WERI-Rb-1 (cell line): Measurements from ENCODE around the gene CFAP97D2.

Source experiments
- DNase-seq: peaks from one replicate; pipeline ENCODE4 v3.0.0-alpha.2; 2020
- H3K27ac ChIP-seq: fragments of 250-450 bp; sonication (Bioruptor Pico); 2 replicates; pipeline ENCODE4 v1.5.1; 2020; ENCODE audit warnings: mild to moderate bottlenecking, moderate library complexity
- H3K27me3 ChIP-seq: fragments of 250-450 bp; sonication (Bioruptor Pico); 2 replicates; pipeline ENCODE4 v1.5.1; 2021; ENCODE audit warnings: mild to moderate bottlenecking, low read depth, moderate library complexity; ENCODE audit not compliant: insufficient read depth, severe bottlenecking
- H3K36me3 ChIP-seq: fragments of 250-450 bp; sonication (Bioruptor Pico); 2 replicates; pipeline ENCODE4 v1.5.1; 2020; ENCODE audit warnings: mild to moderate bottlenecking, moderate library complexity
- H3K4me3 ChIP-seq: 2 replicates; pipeline ENCODE4 v1.5.1; 2011; ENCODE audit warnings: low read depth, mild to moderate bottlenecking, control low read depth, low read length
- H3K9me3 ChIP-seq: fragments of 250-450 bp; sonication (Bioruptor Pico); 2 replicates; pipeline ENCODE4 v1.5.1; 2021; ENCODE audit warnings: mild to moderate bottlenecking, moderate library complexity; ENCODE audit not compliant: severe bottlenecking
- TF ChIP-seq, protein P1 (sequence below): IDR thresholded peaks from 2 replicates; pipeline ENCODE4 v1.5.1; 2011; ENCODE audit warnings: low read depth, mild to moderate bottlenecking, control low read depth, inconsistent platforms, low read length

Gene CFAP97D2

DNA sequence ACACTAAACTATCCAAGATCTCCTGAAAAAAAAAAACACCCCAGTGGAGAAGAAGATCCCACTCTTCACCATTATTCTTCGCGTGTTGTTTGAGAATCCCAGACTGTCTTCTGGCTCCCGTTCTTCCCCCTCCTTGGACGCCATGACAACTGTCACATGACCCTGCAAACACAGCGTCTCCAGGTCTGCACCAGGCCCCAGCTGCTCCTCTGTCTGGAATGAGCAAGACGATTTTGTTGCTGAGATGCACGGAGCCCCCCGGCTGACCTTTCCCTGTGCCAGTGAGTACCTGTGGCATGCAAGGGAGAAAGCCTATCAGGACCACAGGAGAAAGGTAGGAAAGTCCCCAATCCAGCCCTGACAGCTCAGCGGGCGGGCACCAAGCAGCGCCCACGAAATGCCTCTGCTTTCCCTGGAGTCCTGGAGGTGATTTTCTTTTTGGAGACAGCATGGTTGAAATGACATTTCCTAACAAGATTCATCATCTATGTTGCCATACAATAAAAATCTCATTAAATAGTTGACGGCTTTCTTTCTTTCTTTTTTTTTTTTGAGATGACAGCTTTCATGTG, at the start of gene CFAP97D2:
CFAP97D2 (plus strand) TSS at position 171 of the 572 bp plus-strand sequence; CDS start at position 245, 74 bp downstream.
- H3K27ac ChIP-seq: no peak within 1 kb of the TSS
- peaks cover 3% of the 10 kb centered on the region for H3K9me3 ChIP-seq
- no peaks in the 10 kb centered on the region for H3K36me3 ChIP-seq
- DNase-seq: no peak
- TF ChIP-seq, protein P1, sequence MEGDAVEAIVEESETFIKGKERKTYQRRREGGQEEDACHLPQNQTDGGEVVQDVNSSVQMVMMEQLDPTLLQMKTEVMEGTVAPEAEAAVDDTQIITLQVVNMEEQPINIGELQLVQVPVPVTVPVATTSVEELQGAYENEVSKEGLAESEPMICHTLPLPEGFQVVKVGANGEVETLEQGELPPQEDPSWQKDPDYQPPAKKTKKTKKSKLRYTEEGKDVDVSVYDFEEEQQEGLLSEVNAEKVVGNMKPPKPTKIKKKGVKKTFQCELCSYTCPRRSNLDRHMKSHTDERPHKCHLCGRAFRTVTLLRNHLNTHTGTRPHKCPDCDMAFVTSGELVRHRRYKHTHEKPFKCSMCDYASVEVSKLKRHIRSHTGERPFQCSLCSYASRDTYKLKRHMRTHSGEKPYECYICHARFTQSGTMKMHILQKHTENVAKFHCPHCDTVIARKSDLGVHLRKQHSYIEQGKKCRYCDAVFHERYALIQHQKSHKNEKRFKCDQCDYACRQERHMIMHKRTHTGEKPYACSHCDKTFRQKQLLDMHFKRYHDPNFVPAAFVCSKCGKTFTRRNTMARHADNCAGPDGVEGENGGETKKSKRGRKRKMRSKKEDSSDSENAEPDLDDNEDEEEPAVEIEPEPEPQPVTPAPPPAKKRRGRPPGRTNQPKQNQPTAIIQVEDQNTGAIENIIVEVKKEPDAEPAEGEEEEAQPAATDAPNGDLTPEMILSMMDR: no peak
- no peaks in the 10 kb centered on the region for H3K27me3 ChIP-seq
- no peak within 1 kb of the TSS for H3K4me3 ChIP-seq

DNA sequence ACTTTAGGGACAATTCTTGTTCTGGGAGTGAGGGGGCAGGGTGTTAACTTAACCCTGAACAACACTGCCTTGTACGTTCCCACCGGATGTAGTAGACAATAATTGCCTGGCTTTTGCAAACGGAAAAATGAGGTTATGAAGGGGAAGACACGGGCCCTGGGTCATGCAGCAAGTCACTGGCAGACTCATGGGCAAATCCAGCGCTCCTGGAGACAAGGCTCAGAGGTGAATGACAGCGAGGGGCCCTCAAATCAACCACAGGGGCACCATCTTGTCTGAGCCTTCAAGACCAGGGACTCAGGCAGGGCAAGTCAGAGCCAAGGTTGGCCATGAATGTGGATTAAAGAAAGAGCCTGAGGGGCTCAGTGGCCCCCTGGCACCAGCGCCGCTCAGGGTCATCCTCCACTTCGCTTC, 49.4 kb upstream of the CFAP97D2 start:
- no peaks in the 10 kb centered on the region for H3K27me3 ChIP-seq
- no peak for DNase-seq
- H3K9me3 ChIP-seq: no peaks in the 10 kb centered on the region
- H3K36me3 ChIP-seq: no peaks in the 10 kb centered on the region
- TF ChIP-seq, protein P1: no peak
- no peak overlapping the region for H3K4me3 ChIP-seq
- H3K27ac ChIP-seq: no peak overlapping the region

DNA sequence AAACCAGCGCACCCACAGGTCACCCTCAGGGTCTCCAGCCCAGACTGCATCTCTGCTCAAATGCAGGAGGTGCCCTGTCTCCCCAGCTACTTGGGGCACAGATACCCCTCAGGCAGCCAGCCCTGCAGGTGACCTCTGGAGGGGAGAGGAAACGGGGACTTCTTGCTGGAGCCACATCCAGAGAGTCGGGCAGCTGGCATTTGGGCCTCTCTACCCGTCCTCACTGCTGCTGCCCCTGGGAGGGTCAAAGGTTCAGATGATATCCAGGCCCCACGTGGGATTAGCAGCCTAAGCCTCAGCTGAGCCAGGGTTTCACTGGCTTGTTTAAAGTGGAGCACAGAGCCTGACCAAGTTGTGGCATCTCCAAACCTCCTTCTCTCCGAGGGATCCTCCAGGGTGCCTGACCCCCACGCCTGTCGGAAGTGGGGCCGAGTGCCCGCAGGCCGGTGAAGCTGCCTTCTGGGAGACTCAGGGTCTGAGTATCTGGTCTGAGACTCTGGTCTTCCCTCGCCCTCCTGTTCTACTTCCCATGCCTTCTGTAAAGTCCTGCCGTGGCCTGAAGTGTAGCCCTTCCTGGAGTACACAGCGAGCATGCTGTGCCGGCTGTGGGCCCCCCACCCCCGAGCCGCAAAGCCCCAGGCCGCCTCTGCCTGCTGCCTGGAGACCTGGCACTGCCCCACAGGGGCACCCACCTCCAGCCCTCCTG, 48.8 kb upstream of the CFAP97D2 start:
- Histone ChIP-seq H3K4me3 (no peak overlapping the region; the same call in 1 of the 2 replicates), H3K27me3 (no peaks in the 10 kb centered on the region), H3K27ac (no peak overlapping the region), H3K36me3 (no peaks in the 10 kb centered on the region), H3K9me3 (no peaks in the 10 kb centered on the region)
- DNase-seq: peak; percentile 56
- TF ChIP-seq, protein P1: no peak

DNA sequence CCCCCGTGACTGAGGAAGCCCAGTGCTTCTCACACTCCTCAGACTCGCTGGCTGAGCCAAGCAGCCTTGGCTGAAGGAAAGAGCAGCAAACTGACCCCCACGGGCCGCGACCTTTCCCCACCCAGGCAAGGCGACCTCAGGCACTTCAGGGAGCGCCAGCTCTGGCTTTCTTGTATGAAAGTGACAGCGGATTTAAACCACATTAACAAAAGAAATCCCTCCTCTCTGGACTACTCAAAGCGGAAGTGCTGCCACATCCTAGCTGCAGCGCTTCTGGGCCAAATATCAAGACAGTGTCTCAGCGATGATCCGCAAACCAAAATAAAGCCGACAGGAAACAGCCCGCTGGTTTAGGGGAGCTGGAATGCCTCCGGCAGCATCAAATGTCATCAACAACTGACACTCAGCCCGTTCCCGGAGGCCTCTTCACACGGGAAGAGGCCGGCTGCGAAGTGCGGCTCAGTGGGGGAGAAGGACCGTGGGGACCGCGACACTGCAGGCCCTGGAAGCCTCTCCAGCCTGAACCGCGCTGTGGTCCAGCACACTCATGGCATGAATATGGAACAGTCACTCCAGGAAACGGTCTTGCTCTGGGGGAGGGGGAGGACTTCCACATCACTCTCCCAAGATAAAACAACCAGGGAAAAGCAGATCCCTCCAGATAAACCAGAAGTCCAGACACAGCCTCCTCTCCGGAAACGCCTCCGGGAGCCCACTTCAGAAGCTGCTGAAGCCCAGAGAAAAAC, 48.0 kb upstream of the CFAP97D2 start:
- H3K27me3 ChIP-seq: no peaks in the 10 kb centered on the region
- no peak for DNase-seq
- TF ChIP-seq, protein P1: no peak
- peak overlapping the region; percentile 60 for H3K4me3 ChIP-seq
- H3K9me3 ChIP-seq: no peaks in the 10 kb centered on the region
- no peak overlapping the region for H3K27ac ChIP-seq
- H3K36me3 ChIP-seq: no peaks in the 10 kb centered on the region

DNA sequence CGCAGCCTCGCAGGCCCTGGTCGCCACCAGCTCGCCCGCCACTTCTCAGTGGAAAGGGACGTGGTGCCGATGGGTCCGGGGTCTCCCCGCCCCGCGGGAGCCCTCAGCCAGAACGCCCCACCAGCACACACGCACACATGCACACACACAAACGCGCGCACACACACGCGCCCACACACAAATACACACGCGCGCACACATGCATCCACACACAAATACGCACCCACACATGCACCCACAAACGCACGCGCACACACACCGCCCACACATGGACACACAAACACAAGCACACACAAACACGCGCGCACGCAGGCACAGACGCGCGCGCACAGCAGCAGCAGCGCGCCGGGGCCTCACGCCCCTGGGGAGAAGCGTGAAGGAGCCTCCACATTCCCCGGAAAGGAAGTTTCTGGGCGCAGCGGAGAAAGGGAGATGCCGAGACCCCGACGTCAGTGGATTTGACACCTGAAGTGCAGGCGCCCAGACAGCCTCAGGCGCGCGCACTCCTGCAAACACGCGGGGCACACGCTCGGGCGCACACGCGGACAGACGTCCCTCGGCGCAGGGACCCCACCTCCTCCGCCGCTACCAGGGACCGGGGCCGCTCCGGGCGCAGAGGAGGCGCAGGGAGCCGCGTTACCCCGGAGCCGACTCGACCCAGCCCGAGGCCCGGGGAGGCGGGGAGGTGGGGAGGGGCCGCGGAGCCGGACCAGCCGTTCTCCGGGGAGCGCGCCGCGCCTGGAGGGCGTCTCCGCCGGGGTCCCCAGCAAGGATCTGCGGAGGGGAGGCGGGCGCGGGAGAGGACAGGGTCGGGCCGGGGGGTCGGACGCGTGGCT, 47.3 kb upstream of the CFAP97D2 start:
- Histone ChIP-seq H3K27me3 (no peaks in the 10 kb centered on the region), H3K9me3 (no peaks in the 10 kb centered on the region), H3K36me3 (no peaks in the 10 kb centered on the region), H3K27ac (peak overlapping the region; percentile 56), H3K4me3 (peak overlapping the region; percentile 60)
- TF ChIP-seq, protein P1: no peak
- no peak for DNase-seq
